ENCODE data around the gene MAP4. TPM values are rescaled to one million over a fixed set of nuclear protein-coding genes. Genes with fewer than 3 reads are reported as not detected.

MAP4 gene
- total RNA-seq, 4 donors from 2014 or later: 117 to 175 (median 147) TPM

- no peak for TF ChIP-seq CTCF (IDR thresholded peaks at IDR 0.05; ENCODE audit: low read depth)
These were observed 108.4 kb downstream of the MAP4 start for GRCh38 chr3:47907784-47908183.

GRCh38 chr3:47902746-47903145, 113.5 kb downstream of the MAP4 start:
- no peak for TF ChIP-seq CTCF (IDR thresholded peaks at IDR 0.05; ENCODE audit: low read depth)

- TF ChIP-seq CTCF (IDR thresholded peaks at IDR 0.05; ENCODE audit: low read depth): no peak
These were observed 114.9 kb downstream of the MAP4 start for GRCh38 chr3:47901280-47901833.

- no peak for TF ChIP-seq CTCF (IDR thresholded peaks at IDR 0.05; ENCODE audit: low read depth)
These were observed 116.6 kb downstream of the MAP4 start for GRCh38 chr3:47899495-47900108.

- no peak for TF ChIP-seq CTCF (IDR thresholded peaks at IDR 0.05; ENCODE audit: low read depth)
These were observed 118.3 kb downstream of the MAP4 start for GRCh38 chr3:47897954-47898353.

- no peak for TF ChIP-seq CTCF (IDR thresholded peaks at IDR 0.05; ENCODE audit: low read depth)
These were observed 119.5 kb downstream of the MAP4 start for GRCh38 chr3:47896736-47897135.

GRCh38 chr3:47895241-47895640, 121.0 kb downstream of the MAP4 start:
- TF ChIP-seq CTCF (IDR thresholded peaks at IDR 0.05; ENCODE audit: low read depth): no peak

All from subcutaneous adipose tissue (tissue), 4 donors.